ENCODE results near the gene PPP1R37. TPM values are rescaled to one million over a fixed set of nuclear protein-coding genes. Genes with fewer than 3 reads are reported as not detected.

The PPP1R37 gene
- total RNA-seq, 3 donors from 2014 or later (not counting 1 experiment from before 2014, with no cell fraction given), result 23.8 to 29.3 (median 25.0) TPM

DNA sequence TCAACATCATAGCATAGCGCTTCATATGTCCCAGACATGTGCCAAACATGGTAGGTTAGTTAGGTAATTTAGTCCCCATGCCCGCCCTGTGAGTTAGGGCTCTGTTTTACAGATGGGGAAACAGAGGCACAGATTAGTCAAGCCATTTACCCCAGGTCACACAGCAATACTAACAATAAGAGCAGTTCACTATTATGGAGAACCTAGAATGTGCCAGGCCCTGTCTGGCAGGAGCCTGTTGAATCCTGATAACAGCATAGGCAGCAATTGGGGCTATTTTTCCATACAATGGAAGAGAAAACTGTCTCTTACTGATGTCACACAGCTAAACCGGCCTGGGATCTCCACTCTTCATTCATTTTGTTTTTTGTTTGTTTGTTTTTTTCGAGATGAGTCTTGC, 6.5 kb upstream of the PPP1R37 start:
- peaks cover 9% of the 10 kb centered on the region for H3K36me3 Mint-ChIP-seq
- 87% methylated on average over 2 of the region's 4 CpGs for WGBS (ENCODE audit: insufficient coverage)
- intact Hi-C loops (cut with micrococcal nuclease), result no loop called here
- no peaks in the 10 kb centered on the region for H3K9me3 Mint-ChIP-seq
- H3K4me3 ChIP-seq (ENCODE audit: low read length), result no peak overlapping the region
- H3K4me1 ChIP-seq (ENCODE audit: control insufficient read depth, insufficient read depth, low read length), result peaks cover 50% of the 10 kb centered on the region
- H3K27ac ChIP-seq (ENCODE audit: low read length), result peak overlapping the region; percentile 14
- H3K27ac Mint-ChIP-seq, result peak overlapping the region; percentile 90 to 92
- peaks cover 39 to 40% of the 10 kb centered on the region in 2 donors for H3K4me1 Mint-ChIP-seq
- TF ChIP-seq, protein P1, sequence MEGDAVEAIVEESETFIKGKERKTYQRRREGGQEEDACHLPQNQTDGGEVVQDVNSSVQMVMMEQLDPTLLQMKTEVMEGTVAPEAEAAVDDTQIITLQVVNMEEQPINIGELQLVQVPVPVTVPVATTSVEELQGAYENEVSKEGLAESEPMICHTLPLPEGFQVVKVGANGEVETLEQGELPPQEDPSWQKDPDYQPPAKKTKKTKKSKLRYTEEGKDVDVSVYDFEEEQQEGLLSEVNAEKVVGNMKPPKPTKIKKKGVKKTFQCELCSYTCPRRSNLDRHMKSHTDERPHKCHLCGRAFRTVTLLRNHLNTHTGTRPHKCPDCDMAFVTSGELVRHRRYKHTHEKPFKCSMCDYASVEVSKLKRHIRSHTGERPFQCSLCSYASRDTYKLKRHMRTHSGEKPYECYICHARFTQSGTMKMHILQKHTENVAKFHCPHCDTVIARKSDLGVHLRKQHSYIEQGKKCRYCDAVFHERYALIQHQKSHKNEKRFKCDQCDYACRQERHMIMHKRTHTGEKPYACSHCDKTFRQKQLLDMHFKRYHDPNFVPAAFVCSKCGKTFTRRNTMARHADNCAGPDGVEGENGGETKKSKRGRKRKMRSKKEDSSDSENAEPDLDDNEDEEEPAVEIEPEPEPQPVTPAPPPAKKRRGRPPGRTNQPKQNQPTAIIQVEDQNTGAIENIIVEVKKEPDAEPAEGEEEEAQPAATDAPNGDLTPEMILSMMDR (IDR thresholded peaks at IDR 0.05), result no peak
- H3K36me3 ChIP-seq (ENCODE audit: control insufficient read depth, insufficient read depth, low read length), result peaks cover 21% of the 10 kb centered on the region
- DNase-seq (no peak), ATAC-seq (no peak)
- H3K27me3 ChIP-seq (ENCODE audit: control insufficient read depth, insufficient read depth, low read length), result no peaks in the 10 kb centered on the region
- H3K9me3 ChIP-seq (ENCODE audit: control insufficient read depth, insufficient read depth, low read length), result no peaks in the 10 kb centered on the region
- no peaks in the 10 kb centered on the region for H3K27me3 Mint-ChIP-seq (ENCODE audit: low read depth in 2 of 2)
- peak overlapping the region; percentile 6 for H3K4me3 Mint-ChIP-seq

DNA sequence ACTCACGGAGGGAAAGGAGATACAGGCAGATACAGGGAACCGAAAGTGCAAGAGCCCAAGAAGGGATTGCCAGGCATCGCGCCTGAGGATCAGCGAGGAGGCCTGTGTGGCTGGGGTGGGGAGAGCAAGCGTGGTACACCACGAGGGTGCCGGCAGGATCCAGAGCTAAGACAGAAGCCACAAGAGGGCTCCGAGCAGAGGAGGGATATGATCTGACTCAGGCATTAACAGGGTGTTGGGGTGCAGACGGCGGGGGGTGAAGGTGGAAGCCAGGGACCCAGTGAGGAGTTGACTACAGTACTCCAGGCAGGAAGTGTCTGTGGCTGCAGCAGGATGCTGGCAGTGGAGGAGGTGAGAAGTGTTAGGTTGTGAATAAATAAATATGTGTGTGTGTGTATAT, 5.4 kb upstream of the PPP1R37 start:
- Histone ChIP-seq H3K9me3 (ENCODE audit: control insufficient read depth, insufficient read depth, low read length) (no peaks in the 10 kb centered on the region), H3K4me1 (ENCODE audit: control insufficient read depth, insufficient read depth, low read length) (peaks cover 60% of the 10 kb centered on the region), H3K27me3 (ENCODE audit: control insufficient read depth, insufficient read depth, low read length) (no peaks in the 10 kb centered on the region), H3K36me3 (ENCODE audit: control insufficient read depth, insufficient read depth, low read length) (peaks cover 11% of the 10 kb centered on the region), H3K4me3 (ENCODE audit: low read length) (no peak overlapping the region), H3K27ac (ENCODE audit: low read length) (peak overlapping the region; percentile 75)
- no peaks in the 10 kb centered on the region for H3K27me3 Mint-ChIP-seq (ENCODE audit: low read depth in 2 of 2)
- peak overlapping the region; percentile 84 for H3K4me3 Mint-ChIP-seq
- 6% methylated on average over 11 of the region's 11 CpGs for WGBS (ENCODE audit: insufficient coverage)
- H3K36me3 Mint-ChIP-seq, result no peaks in the 10 kb centered on the region
- ATAC-seq (peak; percentile 74 to 87 (median 74)), DNase-seq (peak; percentile 72 to 89)
- no peaks in the 10 kb centered on the region for H3K9me3 Mint-ChIP-seq
- H3K4me1 Mint-ChIP-seq, result peaks cover 40 to 41% of the 10 kb centered on the region in 2 donors
- intact Hi-C loops (cut with micrococcal nuclease), result no loop called here
- H3K27ac Mint-ChIP-seq, result peak overlapping the region; percentile 90 to 92
- TF ChIP-seq, protein P1 (IDR thresholded peaks at IDR 0.05), result no peak

GRCh38 chr19:45090034-45090433, 2.9 kb upstream of the PPP1R37 start:
- Mint-ChIP-seq H3K36me3 (no peaks in the 10 kb centered on the region), H3K27ac (no peak overlapping the region), H3K9me3 (no peaks in the 10 kb centered on the region), H3K4me3 (peak overlapping the region; percentile 13), H3K27me3 (ENCODE audit: low read depth in 2 of 2) (no peaks in the 10 kb centered on the region), H3K4me1 (peaks cover 65 to 66% of the 10 kb centered on the region in 2 donors)
- Histone ChIP-seq H3K4me3 (ENCODE audit: low read length) (no peak overlapping the region), H3K36me3 (ENCODE audit: control insufficient read depth, insufficient read depth, low read length) (peaks cover 10% of the 10 kb centered on the region), H3K9me3 (ENCODE audit: control insufficient read depth, insufficient read depth, low read length) (no peaks in the 10 kb centered on the region), H3K27me3 (ENCODE audit: control insufficient read depth, insufficient read depth, low read length) (no peaks in the 10 kb centered on the region), H3K27ac (ENCODE audit: low read length) (no peak overlapping the region), H3K4me1 (ENCODE audit: control insufficient read depth, insufficient read depth, low read length) (peaks cover 80% of the 10 kb centered on the region)
- no peak for DNase-seq
- WGBS (ENCODE audit: insufficient coverage), result 96% methylated on average over 17 of the region's 17 CpGs
- ATAC-seq, result no peak
- TF ChIP-seq, protein P1 (IDR thresholded peaks at IDR 0.05), result no peak
- intact Hi-C loops (cut with micrococcal nuclease), result no loop called here

DNA sequence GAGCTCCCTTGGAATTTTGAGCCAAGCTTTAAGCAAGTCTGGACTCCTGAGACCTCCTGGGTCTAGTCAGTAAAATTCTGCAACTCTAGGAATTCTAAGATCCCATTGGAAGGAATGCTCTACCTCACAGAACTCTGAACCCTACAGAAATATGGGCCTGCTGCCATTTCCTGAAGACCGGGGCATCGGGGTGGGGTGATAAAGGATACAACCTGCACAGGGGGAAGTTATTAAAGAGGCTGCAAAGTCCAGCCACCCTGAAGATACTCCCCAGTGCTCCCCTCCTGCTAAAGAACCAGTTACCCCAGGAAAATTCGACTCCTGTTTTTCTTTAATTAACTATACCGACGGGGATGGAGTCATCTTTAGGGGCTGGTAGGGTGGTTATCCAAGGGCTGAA, 2.4 kb upstream of the PPP1R37 start:
- intact Hi-C loops (cut with micrococcal nuclease), result no loop called here
- DNase-seq, result no peak
- Mint-ChIP-seq H3K36me3 (no peaks in the 10 kb centered on the region), H3K27ac (peak overlapping the region in 1 of 2 donors; percentile 99), H3K4me3 (no peak overlapping the region), H3K9me3 (no peaks in the 10 kb centered on the region), H3K27me3 (ENCODE audit: low read depth in 2 of 2) (no peaks in the 10 kb centered on the region), H3K4me1 (peaks cover 67 to 68% of the 10 kb centered on the region in 2 donors)
- Histone ChIP-seq H3K27me3 (ENCODE audit: control insufficient read depth, insufficient read depth, low read length) (no peaks in the 10 kb centered on the region), H3K9me3 (ENCODE audit: control insufficient read depth, insufficient read depth, low read length) (no peaks in the 10 kb centered on the region), H3K4me3 (ENCODE audit: low read length) (no peak overlapping the region), H3K27ac (ENCODE audit: low read length) (no peak overlapping the region), H3K4me1 (ENCODE audit: control insufficient read depth, insufficient read depth, low read length) (peaks cover 85% of the 10 kb centered on the region), H3K36me3 (ENCODE audit: control insufficient read depth, insufficient read depth, low read length) (peaks cover 9% of the 10 kb centered on the region)
- ATAC-seq, result no peak
- TF ChIP-seq, protein P1 (IDR thresholded peaks at IDR 0.05), result no peak
- 80% methylated on average over 1 of the region's 5 CpGs for WGBS (ENCODE audit: insufficient coverage)

All from natural killer cell (primary cell).